Cardiac ventricle fibroblast (primary cell): ENCODE results near the gene TOMM34. TPM values are rescaled to one million over a fixed set of nuclear protein-coding genes. Genes with fewer than 3 reads are reported as not detected.

Experiments
- total RNA-seq: library from RNA; depleted of rRNA; stranded (reverse); fragments of >200 nt; gene quantifications from 2 replicates; pipeline ENCODE4 v1.2.3, GENCODE V29; 2015

The TOMM34 gene
- 18.4 and 21.6 TPM in 2 replicates for total RNA-seq

GRCh38 chr20:44960103-44960852, at the start of gene TOMM34:
Gene TOMM34 (minus strand): TSS chr20:44960397. CDS start chr20:44960333, 64 bp downstream.

GRCh38 chr20:44966030-44966961, 6.1 kb upstream of the TOMM34 start, which contains the start of gene STK4:
Gene STK4 (plus strand): TSS chr20:44966512. CDS start chr20:44966569, 57 bp downstream.

GRCh38 chr20:44909872-44910689, 50.1 kb downstream of the TOMM34 start, which contains the start of gene PABPC1L:
Gene PABPC1L (plus strand): TSS chr20:44910060. CDS start chr20:44910144, 84 bp downstream.

Other genes starting within 250 kb of the TOMM34 start
- 23.6 and 25.1 TPM in 2 replicates for gene CCN5, start 245.0 kb downstream of the TOMM34 start, total RNA-seq
- 2.3 and 2.5 TPM in 2 replicates for gene KCNK15, start 214.5 kb downstream of the TOMM34 start, total RNA-seq
- 0.24 and 1.2 TPM in 2 replicates for gene RIMS4, start 149.9 kb downstream of the TOMM34 start, total RNA-seq
- 91.6 and 99.4 TPM in 2 replicates for gene YWHAB, start 74.7 kb downstream of the TOMM34 start, total RNA-seq
- 5.1 and 7.4 TPM in 2 replicates for gene PABPC1L, start 50.3 kb downstream of the TOMM34 start, total RNA-seq
- 14.0 and 15.0 TPM in 2 replicates for gene STK4, start 6.1 kb upstream of the TOMM34 start, total RNA-seq
- gene KCNS1, start 140.7 kb upstream of the TOMM34 start, total RNA-seq, result 1.4 and 2.4 TPM in 2 replicates
- gene WFDC5, start 154.8 kb upstream of the TOMM34 start, total RNA-seq, result not detected in 2 replicates
- not detected in 2 replicates for gene WFDC12, start 164.1 kb upstream of the TOMM34 start, total RNA-seq
- gene PI3, start 214.5 kb upstream of the TOMM34 start, total RNA-seq, result not detected in 2 replicates
- gene SEMG1, start 246.6 kb upstream of the TOMM34 start, total RNA-seq, result not detected in 2 replicates